IMR-90 (cell line): ENCODE data around the gene RET. TPM values are rescaled to one million over a fixed set of nuclear protein-coding genes. Genes with fewer than 3 reads are reported as not detected.

Experiments
- ATAC-seq: fragments of 200-7000 bp; cut with Tn5 transposase; 2 replicates; pipeline ENCODE4 v1.9.1; 2020; ENCODE audit warnings: low read depth, mild to moderate bottlenecking, moderate library complexity
- BruUV-seq: library from RNA; stranded (reverse); fragments of 400-500 nt; replicated peaks from 2 replicates; lab custom pipeline; 2021; lab: Mats Ljungman, UMichigan
- CTCF ChIA-PET: fragments of 300-600 bp; formaldehyde crosslinking; extraction: SDS; loops from one replicate; lab custom pipeline; 2021; ENCODE audit warnings: antibody characterized with exemption; lab: Yijun Ruan, JAX
- POLR2A ChIA-PET: fragments of 300-600 bp; sonication (Branson Sonifier 250); formaldehyde crosslinking; loops from one replicate; lab custom pipeline; 2022; ENCODE audit warnings: antibody characterized with exemption; ENCODE audit not compliant: unreplicated experiment; lab: Charles Lee
- DNase-seq: peaks from one replicate; pipeline ENCODE4 v3.0.0; 2013
- H2AFZ ChIP-seq: replicated peaks from 2 replicates; pipeline ENCODE3; 2013; ENCODE audit warnings: low read length, mild to moderate bottlenecking; ENCODE audit not compliant: poor library complexity
- H2AK5ac ChIP-seq: 2 replicates; pipeline ENCODE4 v1.6.1; 2013; ENCODE audit warnings: low read depth, low read length, inconsistent platforms
- H2AK9ac ChIP-seq: replicated peaks from 2 replicates; pipeline ENCODE3; 2013; ENCODE audit warnings: mild to moderate bottlenecking, low read depth, low read length, moderate library complexity; ENCODE audit not compliant: poor library complexity
- H2BK120ac ChIP-seq: 2 replicates; pipeline ENCODE4 v1.6.1; 2013; ENCODE audit warnings: low read depth, low read length, inconsistent platforms
- H2BK15ac ChIP-seq: 3 replicates; pipeline ENCODE4 v1.6.1; 2013; ENCODE audit warnings: low read depth, low read length, inconsistent platforms
- H2BK20ac ChIP-seq: 2 replicates; pipeline ENCODE4 v1.6.1; 2013; ENCODE audit warnings: low read depth, mild to moderate bottlenecking, inconsistent platforms, low read length, moderate library complexity
- H2BK5ac ChIP-seq: 2 replicates; pipeline ENCODE4 v1.6.1; 2013; ENCODE audit warnings: mild to moderate bottlenecking, low read depth, low read length, inconsistent platforms; ENCODE audit not compliant: poor library complexity, severe bottlenecking
- H3K14ac ChIP-seq: replicated peaks from 2 replicates; pipeline ENCODE4 v1.6.1; 2013; ENCODE audit warnings: low read depth, low read length, inconsistent platforms
- H3K18ac ChIP-seq: 2 replicates; pipeline ENCODE4 v1.6.1; 2013; ENCODE audit warnings: low read depth, low read length, control low read depth
- H3K23ac ChIP-seq: 2 replicates; pipeline ENCODE4 v1.6.1; 2013; ENCODE audit warnings: low read depth, low read length, inconsistent platforms
- H3K27ac ChIP-seq: 2 replicates; pipeline ENCODE4 v1.5.1; 2013; ENCODE audit warnings: mild to moderate bottlenecking, control low read depth, low read length; ENCODE audit not compliant: insufficient read depth
- H3K27me3 ChIP-seq: 2 replicates; pipeline ENCODE4 v1.6.1; 2013; ENCODE audit warnings: low read length; ENCODE audit not compliant: control insufficient read depth, insufficient read depth
- H3K36me3 ChIP-seq: 2 replicates; pipeline ENCODE4 v1.6.1; 2013; ENCODE audit warnings: low read length, mixed read lengths; ENCODE audit not compliant: control insufficient read depth, insufficient read depth
- H3K4ac ChIP-seq: 2 replicates; pipeline ENCODE4 v1.6.1; 2013; ENCODE audit warnings: low read depth, low read length, inconsistent platforms
- H3K4me1 ChIP-seq: 2 replicates; pipeline ENCODE4 v1.6.1; 2013; ENCODE audit warnings: low read length, mixed read lengths; ENCODE audit not compliant: control insufficient read depth, insufficient read depth
- H3K4me2 ChIP-seq: 2 replicates; pipeline ENCODE4 v1.6.1; 2013; ENCODE audit warnings: low read depth, mild to moderate bottlenecking, control low read depth, low read length, moderate library complexity
- H3K4me3 ChIP-seq: 2 replicates; pipeline ENCODE4 v1.5.1; 2013; ENCODE audit warnings: low read depth, mild to moderate bottlenecking, control low read depth, low read length, moderate library complexity; ENCODE audit not compliant: insufficient read depth
- H3K56ac ChIP-seq: 2 replicates; pipeline ENCODE4 v1.6.1; 2013; ENCODE audit warnings: low read length, inconsistent platforms; ENCODE audit not compliant: insufficient read depth; ENCODE audit errors: extremely low read depth
- H3K79me1 ChIP-seq, 2 experiments: 2 replicates each; pipeline ENCODE4 v1.6.1; 2013; ENCODE audit warnings: low read length in 2 of 2, inconsistent platforms in 1 of 2, low read depth in 1 of 2
- H3K9ac ChIP-seq: 2 replicates; pipeline ENCODE4 v1.6.1; 2013; ENCODE audit warnings: low read depth, low read length, control low read depth
- H3K9me1 ChIP-seq: 2 replicates; pipeline ENCODE4 v1.6.1; 2013; ENCODE audit warnings: low read length, inconsistent platforms; ENCODE audit not compliant: insufficient read depth
- H3K9me3 ChIP-seq: 2 replicates; pipeline ENCODE4 v1.6.1; 2013; ENCODE audit warnings: low read length; ENCODE audit not compliant: control insufficient read depth, insufficient read depth
- H4K20me1 ChIP-seq: 2 replicates; pipeline ENCODE4 v1.6.1; 2013; ENCODE audit warnings: low read length, inconsistent platforms; ENCODE audit not compliant: insufficient read depth
- H4K5ac ChIP-seq: 2 replicates; pipeline ENCODE4 v1.6.1; 2013; ENCODE audit warnings: mild to moderate bottlenecking, low read depth, low read length, control low read depth
- H4K8ac ChIP-seq, 2 experiments: 2 replicates each; pipeline ENCODE4 v1.6.1; 2013; ENCODE audit warnings: low read depth in 2 of 2, low read length in 2 of 2, control low read depth in 1 of 2, inconsistent platforms in 1 of 2
- H4K91ac ChIP-seq: 2 replicates; pipeline ENCODE4 v1.6.1; 2013; ENCODE audit warnings: low read depth, low read length, inconsistent platforms; ENCODE audit not compliant: insufficient read depth
- BHLHE40 ChIP-seq: fragments of 150-350 bp; IDR thresholded peaks from 2 replicates; pipeline ENCODE4 v1.6.1; 2016; ENCODE audit warnings: mild to moderate bottlenecking, low read depth, low read length
- CEBPB ChIP-seq: IDR thresholded peaks from 2 replicates; pipeline ENCODE4 v1.6.1; 2012; ENCODE audit warnings: low read depth, low read length, improper control_type of control experiment
- CHD1 ChIP-seq: IDR thresholded peaks from 2 replicates; pipeline ENCODE4 v1.6.1; 2012; ENCODE audit warnings: low read depth, low read length, improper control_type of control experiment
- FOS ChIP-seq: fragments of 150-350 bp; IDR thresholded peaks from 2 replicates; pipeline ENCODE4 v1.6.1; 2016; ENCODE audit warnings: low read depth, low read length
- MAFK ChIP-seq: IDR thresholded peaks from 2 replicates; pipeline ENCODE4 v1.6.1; 2012; ENCODE audit warnings: low read depth, low read length, improper control_type of control experiment
- MAZ ChIP-seq: IDR thresholded peaks from 2 replicates; pipeline ENCODE4 v1.6.1; 2012; ENCODE audit warnings: low read depth, mild to moderate bottlenecking, low read length, improper control_type of control experiment, moderate library complexity, borderline replicate concordance
- POLR2A ChIP-seq: IDR thresholded peaks from 2 replicates; pipeline ENCODE4 v1.6.1; 2012; ENCODE audit warnings: mild to moderate bottlenecking, low read depth, low read length
- RAD21 ChIP-seq: IDR thresholded peaks from 2 replicates; pipeline ENCODE4 v1.6.1; 2012; ENCODE audit warnings: low read length, improper control_type of control experiment
- RCOR1 ChIP-seq: IDR thresholded peaks from 2 replicates; pipeline ENCODE4 v1.6.1; 2012; ENCODE audit warnings: mild to moderate bottlenecking, low read length, improper control_type of control experiment; ENCODE audit not compliant: insufficient replicate concordance
- SMC3 ChIP-seq: fragments of 150-350 bp; IDR thresholded peaks from 2 replicates; pipeline ENCODE4 v1.6.1; 2016; ENCODE audit warnings: low read depth, mild to moderate bottlenecking, antibody characterized with exemption, low read length, moderate library complexity
- WGBS, 2 experiments: methylation state at CpG; one replicate each; pipeline versions ENCODE4 v1.1.5 to v1.1.7; 2013; ENCODE audit warnings: missing lambda C conversion rate in 2 of 2; ENCODE audit not compliant: insufficient read length in 1 of 2; ENCODE audit errors: extremely low coverage in 2 of 2; 5-methylcytosine and 5-hydroxymethylcytosine counted together
- dilution Hi-C: fragments of 300-500 bp; cut with HindIII; formaldehyde crosslinking; loops from one replicate; pipeline ENCODE4 v1.14.3; 2018; ENCODE audit warnings: low sequenced_read_pairs; ENCODE audit not compliant: unreplicated experiment
- in situ Hi-C: fragments of 300-500 bp; cut with MboI; formaldehyde crosslinking; loops from 3 replicates; pipeline ENCODE4 v1.14.3; 2019; ENCODE audit warnings: low sequenced_read_pairs, inconsistent platforms, mixed read lengths
- intact Hi-C: fragments of 100-400 bp; cut with micrococcal nuclease; formaldehyde crosslinking; loops from 2 replicates; pipeline ENCODE4 v1.10.0; 2022
- polyA plus RNA-seq, 3 experiments: library from polyadenylated mRNA; depleted of rRNA; stranded (reverse); fragments of >200 nt; gene quantifications; 2 replicates each; pipeline ENCODE4 v1.2.3, GENCODE V29; 2012; ENCODE audit warnings: low replicate concordance in 1 of 3
- total RNA-seq: library from RNA; depleted of rRNA; stranded (reverse); fragments of >200 nt; gene quantifications from 2 replicates; pipeline ENCODE4 v1.2.3, GENCODE V29; 2012
- TF ChIP-seq, protein P1 (sequence below): fragments of 150-350 bp; IDR thresholded peaks from 2 replicates; pipeline ENCODE4 v1.6.1; 2017; ENCODE audit warnings: mild to moderate bottlenecking, antibody characterized with exemption, low read length, low read depth
- TF ChIP-seq, protein P2 (sequence below): fragments of 150-350 bp; IDR thresholded peaks from 2 replicates; pipeline ENCODE4 v1.6.1; 2016; ENCODE audit warnings: low read depth, mild to moderate bottlenecking, low read length, moderate library complexity, borderline replicate concordance

Gene RET
- total and polyA plus RNA-seq, 2 of the 4 experiments (the other 2 are of a cell fraction), result 0.10 to 0.18 TPM

DNA sequence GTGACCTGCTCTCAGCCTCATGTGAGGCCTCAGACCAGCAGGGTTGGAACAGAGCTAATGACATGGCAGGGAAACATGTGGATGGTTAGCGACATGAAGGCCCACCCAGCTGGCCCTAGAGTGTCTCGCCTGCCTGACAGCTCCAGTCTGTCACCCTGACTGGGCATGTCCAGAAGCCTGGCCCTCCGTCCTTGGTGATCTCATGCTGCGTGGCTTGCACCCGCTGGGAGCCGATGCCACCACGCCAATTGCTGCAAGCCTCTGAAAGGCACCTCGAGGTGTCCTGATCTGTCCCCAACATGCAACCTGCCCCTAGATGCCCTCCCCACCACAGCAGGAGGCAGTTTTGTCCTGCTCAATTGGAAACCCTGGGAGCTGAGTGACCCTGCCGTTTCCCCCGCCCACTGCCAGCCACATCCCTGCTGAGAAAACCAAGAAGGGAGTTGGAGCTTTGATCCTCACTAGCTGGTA, 27.8 kb upstream of the RET start:
- ATAC-seq (no peak), DNase-seq (no peak)
- dilution Hi-C loops, result no loop called here
- H2AK5ac ChIP-seq, result no peak overlapping the region
- no peaks in the 10 kb centered on the region for H3K9me1 ChIP-seq
- H3K27ac ChIP-seq, result no peak overlapping the region
- no peak overlapping the region for H3K9ac ChIP-seq
- no peaks in the 10 kb centered on the region for H3K36me3 ChIP-seq
- no peak overlapping the region for H2BK15ac ChIP-seq
- no peak overlapping the region for H3K56ac ChIP-seq
- TF ChIP-seq RAD21 (no peak), FOS (no peak), POLR2A (no peak), MAZ (no peak), CEBPB (no peak), BHLHE40 (no peak), MAFK (no peak), CHD1 (no peak), SMC3 (no peak), RCOR1 (no peak)
- TF ChIP-seq, protein P1, sequence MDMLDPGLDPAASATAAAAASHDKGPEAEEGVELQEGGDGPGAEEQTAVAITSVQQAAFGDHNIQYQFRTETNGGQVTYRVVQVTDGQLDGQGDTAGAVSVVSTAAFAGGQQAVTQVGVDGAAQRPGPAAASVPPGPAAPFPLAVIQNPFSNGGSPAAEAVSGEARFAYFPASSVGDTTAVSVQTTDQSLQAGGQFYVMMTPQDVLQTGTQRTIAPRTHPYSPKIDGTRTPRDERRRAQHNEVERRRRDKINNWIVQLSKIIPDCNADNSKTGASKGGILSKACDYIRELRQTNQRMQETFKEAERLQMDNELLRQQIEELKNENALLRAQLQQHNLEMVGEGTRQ, result no peak
- TF ChIP-seq, protein P2, sequence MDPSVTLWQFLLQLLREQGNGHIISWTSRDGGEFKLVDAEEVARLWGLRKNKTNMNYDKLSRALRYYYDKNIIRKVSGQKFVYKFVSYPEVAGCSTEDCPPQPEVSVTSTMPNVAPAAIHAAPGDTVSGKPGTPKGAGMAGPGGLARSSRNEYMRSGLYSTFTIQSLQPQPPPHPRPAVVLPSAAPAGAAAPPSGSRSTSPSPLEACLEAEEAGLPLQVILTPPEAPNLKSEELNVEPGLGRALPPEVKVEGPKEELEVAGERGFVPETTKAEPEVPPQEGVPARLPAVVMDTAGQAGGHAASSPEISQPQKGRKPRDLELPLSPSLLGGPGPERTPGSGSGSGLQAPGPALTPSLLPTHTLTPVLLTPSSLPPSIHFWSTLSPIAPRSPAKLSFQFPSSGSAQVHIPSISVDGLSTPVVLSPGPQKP, result no peak
- no peaks in the 10 kb centered on the region for H3K79me1 ChIP-seq
- no peak overlapping the region for H4K91ac ChIP-seq
- H4K8ac ChIP-seq, result no peak overlapping the region
- H3K18ac ChIP-seq, result no peak overlapping the region
- 61% methylated on average over 7 of the region's 10 CpGs; no CpG with 5 or more reads in 1 of the 2 experiments for WGBS, 2 experiments
- intact Hi-C loops, result no loop called here
- no TSS peak for BruUV-seq
- H2BK5ac ChIP-seq, result no peak overlapping the region
- peaks cover 2% of the 10 kb centered on the region; the same call in 1 of the 2 replicates for H3K4me1 ChIP-seq
- in situ Hi-C loops, result no loop called here
- no peaks in the 10 kb centered on the region for H3K9me3 ChIP-seq
- H4K5ac ChIP-seq, result no peak overlapping the region
- no peak overlapping the region for H2BK20ac ChIP-seq
- no peak overlapping the region for H3K4me3 ChIP-seq
- no peak overlapping the region for H3K14ac ChIP-seq
- H2AFZ ChIP-seq, result peak overlapping the region; percentile 28
- H3K27me3 ChIP-seq, result no peaks in the 10 kb centered on the region; the same call in none of the 2 replicates
- no peak overlapping the region for H3K23ac ChIP-seq
- H4K20me1 ChIP-seq, result no peaks in the 10 kb centered on the region
- H2BK120ac ChIP-seq, result no peak overlapping the region
- no peak overlapping the region for H3K4me2 ChIP-seq
- POLR2A ChIA-PET, result no interaction called here
- H2AK9ac ChIP-seq, result peak overlapping the region; percentile 50
- CTCF ChIA-PET, result no interaction called here
- no peak overlapping the region for H3K4ac ChIP-seq
